ENCODE results near the gene OLIG1.

The OLIG1 gene

GRCh38 chr21:33117101-33117888 lies 47.4 kb downstream of the OLIG1 start:
- DNase-seq, result peak in 7 of 10 donors; percentile 23 to 87 (median 48)
- intact Hi-C loops (cut with DNase I), result loop anchor here (2.0 kb wide), 1 partner anchor 46 kb away; the partner anchor contains the start of gene OLIG1

All from posterior cingulate gyrus (tissue), 11 donors.